GM10266 (cell line): ENCODE measurements around the gene SWT1.

ENCODE experiments used
- DNase-seq: peaks from one replicate; pipeline ENCODE4 v3.0.0; 2012; ENCODE audit errors: extremely low spot score
- CTCF ChIP-seq: IDR thresholded peaks from 2 replicates; pipeline ENCODE4 v1.5.1; 2012; ENCODE audit warnings: mild to moderate bottlenecking, low read depth; ENCODE audit not compliant: control insufficient read depth, insufficient read depth; ENCODE audit errors: missing control alignments

SWT1 gene

GRCh38 chr1:185237661-185238060 is 80.7 kb downstream of the SWT1 start:
- no peak for TF ChIP-seq CTCF
- no peak for DNase-seq

- no peak for TF ChIP-seq CTCF
- no peak for DNase-seq
Observed at GRCh38 chr1:185238447-185238846, 81.5 kb downstream of the SWT1 start.

GRCh38 chr1:185239861-185240260 is 82.9 kb downstream of the SWT1 start:
- DNase-seq: no peak
- no peak for TF ChIP-seq CTCF

- no peak for DNase-seq
- TF ChIP-seq CTCF: no peak
Observed at GRCh38 chr1:185241127-185241526, 84.2 kb downstream of the SWT1 start.

- TF ChIP-seq CTCF: no peak
- DNase-seq: no peak
Observed at GRCh38 chr1:185244015-185244747, 87.2 kb downstream of the SWT1 start.

- TF ChIP-seq CTCF: no peak
- no peak for DNase-seq
Observed at GRCh38 chr1:185245466-185245865, 88.5 kb downstream of the SWT1 start.

- DNase-seq: no peak
- TF ChIP-seq CTCF: no peak
Observed at GRCh38 chr1:185249563-185249962, 92.6 kb downstream of the SWT1 start.
